Sigmoid colon (tissue), 7 donors: ENCODE results near the gene SH3BGRL. TPM values are rescaled to one million over a fixed set of nuclear protein-coding genes. Genes with fewer than 3 reads are reported as not detected.

Experiments used
- DNase-seq: peaks from one replicate; pipeline ENCODE4 v3.0.0-alpha.2; 2019
- H3K27ac ChIP-seq, 4 donors: fragments of 200-600 bp; sonication (generic); one replicate each; pipeline ENCODE4 v1.5.1; 2016 to 2019; ENCODE audit warnings: mild to moderate bottlenecking in 1 of 4
- H3K27me3 ChIP-seq, 3 donors: fragments of 200-600 bp; sonication (generic); one replicate each; pipeline ENCODE4 v1.5.1; 2019; ENCODE audit warnings: mild to moderate bottlenecking in 1 of 3
- H3K36me3 ChIP-seq, 4 donors: fragments of 200-600 bp; sonication (generic); one replicate each; pipeline ENCODE4 v1.5.1; 2016 to 2019
- H3K4me1 ChIP-seq, 4 donors: fragments of 200-600 bp; sonication (generic); one replicate each; pipeline ENCODE4 v1.5.1; 2017 to 2019
- H3K4me3 ChIP-seq, 4 donors: fragments of 200-600 bp; sonication (generic); one replicate each; pipeline ENCODE4 v1.5.1; 2017 to 2019; ENCODE audit warnings: mild to moderate bottlenecking in 2 of 4, moderate library complexity in 1 of 4
- H3K9me3 ChIP-seq, 4 donors: fragments of 200-600 bp in 3 of 4; sonication (generic) in 3 of 4; one replicate each; pipeline versions ENCODE4 v1.5.1 to v1.6.1; 2013 to 2019
- CTCF ChIP-seq, 4 experiments: fragments of 450-650 bp in 3 of 4; fragments of 200-600 bp in 1 of 4; IDR thresholded peaks; one replicate each; pipeline ENCODE4 v1.5.1; 2016 to 2019; ENCODE audit warnings: antibody characterized with exemption in 4 of 4, mild to moderate bottlenecking in 3 of 4, moderate library complexity in 2 of 4
- EP300 ChIP-seq, 4 donors: sonication (generic); formaldehyde crosslinking; IDR thresholded peaks; one replicate each; pipeline ENCODE4 v1.6.1; 2017; ENCODE audit warnings: antibody characterized with exemption in 4 of 4
- POLR2A ChIP-seq, 2 donors: fragments of 450-650 bp; IDR thresholded peaks; one replicate each; pipeline ENCODE4 v1.6.1; 2016; ENCODE audit warnings: antibody characterized with exemption in 2 of 2, mild to moderate bottlenecking in 2 of 2, moderate library complexity in 2 of 2
- POLR2AphosphoS5 ChIP-seq, 4 donors: sonication (generic); formaldehyde crosslinking; IDR thresholded peaks; one replicate each; pipeline ENCODE4 v1.6.1; 2017; ENCODE audit warnings: antibody characterized with exemption in 4 of 4
- WGBS, 2 donors: extraction: QIAGEN DNeasy Blood & Tissue Kit; methylation state at CpG; one replicate each; pipeline ENCODE4 v1.1.7; 2013; 5-methylcytosine and 5-hydroxymethylcytosine counted together
- intact Hi-C: fragments of 100-400 bp; cut with DNase I; formaldehyde crosslinking; loops from one replicate; pipeline ENCODE4 v1.15.1; 2023
- polyA plus RNA-seq, 3 donors: library from polyadenylated mRNA; stranded (reverse); fragments of 200-250 nt; gene quantifications; one replicate each; pipeline ENCODE4 v1.2.3, GENCODE V29; 2013
- total RNA-seq, 4 donors: library from RNA; depleted of rRNA; stranded (reverse); fragments of >200 nt; gene quantifications; one replicate each; pipeline ENCODE4 v1.1.0, GENCODE V29; 2016
- donor health status: healthy with polysubstance abuse.
- donor health status: Bipolar disorder and iron deficiency.
- donor health status: healthy.

SH3BGRL gene
- total and polyA plus RNA-seq, 7 donors = 66.0 to 452 (median 358) TPM

GRCh38 chrX:81294101-81294500 lies 92.2 kb downstream of the SH3BGRL start:
- WGBS, 2 donors = 94 to 95% methylated on average over 2 of the region's 2 CpGs
- Histone ChIP-seq H3K4me1 (no peaks in the 10 kb centered on the region), H3K27me3 (no peaks in the 10 kb centered on the region), H3K36me3 (peaks cover 0 to 6% (median 0%) of the 10 kb centered on the region in 4 donors), H3K27ac (no peak overlapping the region), H3K9me3 (no peaks in the 10 kb centered on the region), H3K4me3 (no peak overlapping the region)
- no peak for TF ChIP-seq POLR2A (IDR thresholded peaks at IDR 0.05)
- no peak for TF ChIP-seq EP300 (IDR thresholded peaks at IDR 0.05)
- DNase-seq = no peak
- intact Hi-C loops = no loop called here

DNA sequence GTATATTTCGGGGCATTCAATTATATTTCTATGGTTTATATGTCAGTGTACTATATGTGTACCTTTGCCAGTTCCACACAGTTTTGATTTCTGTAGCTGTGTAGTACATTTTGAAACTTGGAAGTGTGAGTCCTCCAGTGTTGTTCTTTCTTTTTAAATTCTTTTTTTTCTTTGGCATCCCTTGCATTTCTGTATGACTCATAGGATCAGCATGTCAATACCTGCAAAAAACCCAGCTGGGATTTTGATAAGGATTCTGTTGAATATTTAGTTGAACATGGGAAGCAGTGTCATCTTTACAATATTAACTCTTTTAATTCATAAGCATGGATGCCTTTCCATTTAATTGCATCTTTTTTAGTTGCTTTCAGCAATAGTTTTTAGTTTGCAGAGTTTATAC lies 100.0 kb downstream of the SH3BGRL start:
- intact Hi-C loops = no loop called here
- TF ChIP-seq EP300 (IDR thresholded peaks at IDR 0.05) = no peak
- no peak for TF ChIP-seq POLR2A (IDR thresholded peaks at IDR 0.05)
- no peak for TF ChIP-seq POLR2AphosphoS5 (IDR thresholded peaks at IDR 0.05)
- TF ChIP-seq CTCF (IDR thresholded peaks at IDR 0.05) = no peak

DNA sequence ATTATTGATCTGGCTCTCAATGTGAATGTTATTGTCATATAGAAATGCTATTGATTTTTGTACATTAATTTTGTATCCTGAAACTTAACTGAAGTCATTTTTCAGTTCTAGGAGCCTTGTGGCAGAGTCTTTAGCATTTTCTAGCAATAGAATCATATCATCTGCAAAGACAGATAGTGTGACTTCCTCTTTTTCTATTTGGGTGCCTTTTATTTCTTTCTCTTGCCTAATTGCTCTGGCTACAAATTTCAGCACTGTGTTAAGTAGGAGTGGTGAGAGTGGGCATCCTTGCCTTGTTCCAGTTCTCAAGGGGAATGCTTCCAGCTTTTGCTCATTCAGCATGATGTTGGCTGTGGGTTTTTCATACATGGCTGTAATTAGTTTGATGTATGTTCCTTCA lies 102.7 kb downstream of the SH3BGRL start:
- Histone ChIP-seq H3K27me3 (no peaks in the 10 kb centered on the region), H3K36me3 (no peaks in the 10 kb centered on the region), H3K4me3 (no peak overlapping the region), H3K27ac (no peak overlapping the region), H3K4me1 (no peaks in the 10 kb centered on the region), H3K9me3 (no peaks in the 10 kb centered on the region)
- TF ChIP-seq POLR2A (IDR thresholded peaks at IDR 0.05) (no peak), EP300 (IDR thresholded peaks at IDR 0.05) (no peak), CTCF (IDR thresholded peaks at IDR 0.05) (no peak), POLR2AphosphoS5 (IDR thresholded peaks at IDR 0.05) (no peak)
- intact Hi-C loops = no loop called here
- no peak for DNase-seq

More for the DNA sequence above, 100.0 kb downstream of the SH3BGRL start:
- no peaks in the 10 kb centered on the region for H3K4me1 ChIP-seq
- H3K27ac ChIP-seq = no peak overlapping the region
- no peak overlapping the region for H3K4me3 ChIP-seq
- H3K27me3 ChIP-seq = no peaks in the 10 kb centered on the region
- WGBS, 2 donors = 95 to 96% methylated on average over 1 of the region's 1 CpG
- no peak for DNase-seq
- no peaks in the 10 kb centered on the region for H3K9me3 ChIP-seq
- no peaks in the 10 kb centered on the region for H3K36me3 ChIP-seq

- Histone ChIP-seq H3K4me1 (no peaks in the 10 kb centered on the region), H3K36me3 (no peaks in the 10 kb centered on the region), H3K27ac (no peak overlapping the region), H3K4me3 (no peak overlapping the region), H3K9me3 (no peaks in the 10 kb centered on the region), H3K27me3 (no peaks in the 10 kb centered on the region)
- DNase-seq = no peak
- 91 to 100% methylated on average over 1 of the region's 1 CpG for WGBS, 2 donors
- intact Hi-C loops = no loop called here
- TF ChIP-seq EP300 (IDR thresholded peaks at IDR 0.05) (no peak), CTCF (IDR thresholded peaks at IDR 0.05) (no peak), POLR2AphosphoS5 (IDR thresholded peaks at IDR 0.05) (no peak), POLR2A (IDR thresholded peaks at IDR 0.05) (no peak)
These were observed 103.3 kb downstream of the SH3BGRL start for GRCh38 chrX:81305240-81305639.

- Histone ChIP-seq H3K27ac (no peak overlapping the region), H3K9me3 (no peaks in the 10 kb centered on the region), H3K36me3 (no peaks in the 10 kb centered on the region), H3K27me3 (no peaks in the 10 kb centered on the region), H3K4me1 (no peaks in the 10 kb centered on the region), H3K4me3 (no peak overlapping the region)
- TF ChIP-seq POLR2AphosphoS5 (IDR thresholded peaks at IDR 0.05) = no peak
- TF ChIP-seq CTCF (IDR thresholded peaks at IDR 0.05) = no peak
- TF ChIP-seq EP300 (IDR thresholded peaks at IDR 0.05) = no peak
- no peak for TF ChIP-seq POLR2A (IDR thresholded peaks at IDR 0.05)
- 91 to 95% methylated on average over 7 of the region's 7 CpGs for WGBS, 2 donors
- no peak for DNase-seq
- intact Hi-C loops = no loop called here
These were observed 106.4 kb downstream of the SH3BGRL start for GRCh38 chrX:81308086-81308829.
